ENCODE data around the gene SLC22A23. TPM values are rescaled to one million over a fixed set of nuclear protein-coding genes. Genes with fewer than 3 reads are reported as not detected.

Gene SLC22A23
- total RNA-seq, 2 donors from 2014 or later, result 11.1 to 13.3 TPM

GRCh38 chr6:3397229-3398164 is 59.4 kb downstream of the SLC22A23 start:
- 94 to 100% methylated on average over 3 to 7 of the region's 7 CpGs for WGBS, 2 experiments (ENCODE audit: insufficient coverage in 1 of 2, insufficient read length in 1 of 2)
- Mint-ChIP-seq H3K9me3 (no peaks in the 10 kb centered on the region), H3K27ac (no peak overlapping the region), H3K36me3 (ENCODE audit: low read depth) (no peaks in the 10 kb centered on the region), H3K4me3 (no peak overlapping the region), H3K4me1 (peaks cover 19% of the 10 kb centered on the region), H3K27me3 (ENCODE audit: insufficient read depth) (no peaks in the 10 kb centered on the region)
- no peaks in the 10 kb centered on the region for H3K9me3 ChIP-seq (ENCODE audit: control insufficient read depth, low read length)
- DNase-seq, result no peak
- TF ChIP-seq CTCF (conservative IDR thresholded peaks at IDR 0.05), result no peak
- no peaks in the 10 kb centered on the region for H3K36me3 ChIP-seq (ENCODE audit: control insufficient read depth, insufficient read depth, low read length)
- H3K4me1 ChIP-seq (ENCODE audit: control insufficient read depth, insufficient read depth, low read length), result peaks cover 11% of the 10 kb centered on the region
- H3K27me3 ChIP-seq (ENCODE audit: control insufficient read depth, insufficient read depth, low read length, poor library complexity, severe bottlenecking), result no peaks in the 10 kb centered on the region
- H3K4me3 ChIP-seq (ENCODE audit: low read length), result no peak overlapping the region
- H3K9ac ChIP-seq (ENCODE audit: extremely low read depth, low read length, poor library complexity, severe bottlenecking), result no peak overlapping the region
- H3K27ac ChIP-seq (ENCODE audit: low read depth, low read length), result no peak overlapping the region

GRCh38 chr6:3396503-3397180 is 60.2 kb downstream of the SLC22A23 start:
- no peak overlapping the region for H3K4me3 Mint-ChIP-seq
- TF ChIP-seq CTCF (conservative IDR thresholded peaks at IDR 0.05), result no peak

GRCh38 chr6:3394671-3395070 is 62.2 kb downstream of the SLC22A23 start:
- Histone ChIP-seq H3K4me3 (ENCODE audit: low read length) (no peak overlapping the region), H3K27me3 (ENCODE audit: control insufficient read depth, insufficient read depth, low read length, poor library complexity, severe bottlenecking) (no peaks in the 10 kb centered on the region), H3K36me3 (ENCODE audit: control insufficient read depth, insufficient read depth, low read length) (no peaks in the 10 kb centered on the region), H3K9ac (ENCODE audit: extremely low read depth, low read length, poor library complexity, severe bottlenecking) (no peak overlapping the region), H3K4me1 (ENCODE audit: control insufficient read depth, insufficient read depth, low read length) (peaks cover 14% of the 10 kb centered on the region), H3K27ac (ENCODE audit: low read depth, low read length) (no peak overlapping the region), H3K9me3 (ENCODE audit: control insufficient read depth, low read length) (no peaks in the 10 kb centered on the region)
- Mint-ChIP-seq H3K4me3 (no peak overlapping the region), H3K4me1 (peaks cover 12% of the 10 kb centered on the region), H3K27ac (no peak overlapping the region), H3K27me3 (ENCODE audit: insufficient read depth) (no peaks in the 10 kb centered on the region), H3K36me3 (ENCODE audit: low read depth) (no peaks in the 10 kb centered on the region), H3K9me3 (no peaks in the 10 kb centered on the region)
- TF ChIP-seq CTCF (conservative IDR thresholded peaks at IDR 0.05), result peak; percentile 46
- DNase-seq, result no peak
- 89 to 97% methylated on average over 5 to 7 of the region's 7 CpGs for WGBS, 2 experiments (ENCODE audit: insufficient coverage in 1 of 2, insufficient read length in 1 of 2)

More at GRCh38 chr6:3396503-3397180, 60.2 kb downstream of the SLC22A23 start:
- Histone ChIP-seq H3K27ac (ENCODE audit: low read depth, low read length) (no peak overlapping the region), H3K9me3 (ENCODE audit: control insufficient read depth, low read length) (no peaks in the 10 kb centered on the region), H3K36me3 (ENCODE audit: control insufficient read depth, insufficient read depth, low read length) (no peaks in the 10 kb centered on the region), H3K27me3 (ENCODE audit: control insufficient read depth, insufficient read depth, low read length, poor library complexity, severe bottlenecking) (no peaks in the 10 kb centered on the region), H3K4me3 (ENCODE audit: low read length) (no peak overlapping the region), H3K9ac (ENCODE audit: extremely low read depth, low read length, poor library complexity, severe bottlenecking) (no peak overlapping the region), H3K4me1 (ENCODE audit: control insufficient read depth, insufficient read depth, low read length) (peaks cover 14% of the 10 kb centered on the region)
- Mint-ChIP-seq H3K27ac (no peak overlapping the region), H3K9me3 (no peaks in the 10 kb centered on the region), H3K4me1 (peaks cover 13% of the 10 kb centered on the region), H3K27me3 (ENCODE audit: insufficient read depth) (no peaks in the 10 kb centered on the region), H3K36me3 (ENCODE audit: low read depth) (no peaks in the 10 kb centered on the region)
- WGBS, 2 experiments (ENCODE audit: insufficient coverage in 1 of 2, insufficient read length in 1 of 2), result 93% methylated on average over 14 to 19 of the region's 19 CpGs
- no peak for DNase-seq
